Neural cell (in vitro differentiated cells): ENCODE data around the gene RAB11FIP4. TPM values are rescaled to one million over a fixed set of nuclear protein-coding genes. Genes with fewer than 3 reads are reported as not detected.

Experiments
- H2AFZ ChIP-seq: fragments of 200-600, 300-800 bp; sonication (generic), shearing (Covaris generic); 2 replicates; pipeline ENCODE4 v1.6.0; 2014; ENCODE audit warnings: low read depth, mild to moderate bottlenecking, antibody characterized with exemption, low read length, moderate library complexity
- H3F3A ChIP-seq: fragments of 200-600 bp; shearing (Covaris generic); 2 replicates; pipeline ENCODE4 v1.6.1; 2016; ENCODE audit warnings: mild to moderate bottlenecking, moderate library complexity, mixed read lengths, antibody characterized with exemption, low read length; ENCODE audit not compliant: insufficient read depth, poor library complexity, severe bottlenecking
- H3K27ac ChIP-seq: fragments of 200-600, 300-800 bp; sonication (generic), shearing (Covaris generic); 2 replicates; pipeline ENCODE4 v1.5.1; 2014; ENCODE audit warnings: mild to moderate bottlenecking, low read length, moderate library complexity
- H3K27me3 ChIP-seq: fragments of 300-800, 200-600 bp; sonication (generic), shearing (Covaris generic); 2 replicates; pipeline ENCODE4 v1.6.0; 2014; ENCODE audit warnings: mild to moderate bottlenecking, low read depth, low read length, moderate library complexity; ENCODE audit not compliant: insufficient read depth
- H3K36me3 ChIP-seq: fragments of 300-800, 200-600 bp; sonication (generic), shearing (Covaris generic); 2 replicates; pipeline ENCODE4 v1.5.1; 2014; ENCODE audit warnings: mild to moderate bottlenecking, antibody characterized with exemption, low read length, moderate library complexity; ENCODE audit not compliant: insufficient read depth
- H3K4me2 ChIP-seq: fragments of 300-800, 200-600 bp; sonication (generic), shearing (Covaris generic); 2 replicates; pipeline ENCODE4 v1.6.0; 2014; ENCODE audit warnings: mild to moderate bottlenecking, low read length
- H3K4me3 ChIP-seq: fragments of 300-800, 200-600 bp; sonication (generic), shearing (Covaris generic); 2 replicates; pipeline ENCODE4 v1.5.1; 2014; ENCODE audit warnings: mild to moderate bottlenecking, low read length, moderate library complexity
- H3K79me2 ChIP-seq: fragments of 200-600 bp; shearing (Covaris generic); replicated peaks from 2 replicates; pipeline ENCODE4 v1.6.0; 2014; ENCODE audit warnings: mild to moderate bottlenecking, low read length, moderate library complexity; ENCODE audit not compliant: insufficient read depth
- H3K9ac ChIP-seq: fragments of 300-800, 200-600 bp; sonication (generic), shearing (Covaris generic); 2 replicates; pipeline ENCODE4 v1.6.1; 2016; ENCODE audit warnings: mild to moderate bottlenecking, low read length, mixed read lengths
- H3K9me2 ChIP-seq: fragments of 200-600 bp; shearing (Covaris generic); 2 replicates; pipeline ENCODE4 v1.6.1; 2016; ENCODE audit warnings: mild to moderate bottlenecking, low read length, mixed read lengths; ENCODE audit not compliant: insufficient read depth
- H3K9me3 ChIP-seq: fragments of 200-600, 300-800 bp; sonication (generic), shearing (Covaris generic); 2 replicates; pipeline ENCODE4 v1.6.1; 2016; ENCODE audit warnings: mild to moderate bottlenecking, mixed run types, low read length, moderate library complexity, mixed read lengths
- H4K20me1 ChIP-seq: fragments of 200-600 bp; shearing (Covaris generic); 2 replicates; pipeline ENCODE4 v1.6.1; 2016; ENCODE audit warnings: mild to moderate bottlenecking, mixed run types; ENCODE audit not compliant: insufficient read depth
- CTCF ChIP-seq: fragments of 450-650 bp; IDR thresholded peaks from 2 replicates; pipeline ENCODE4 v1.5.1; 2014; ENCODE audit warnings: antibody characterized with exemption, mild to moderate bottlenecking, moderate library complexity; ENCODE audit not compliant: poor library complexity, severe bottlenecking
- EP300 ChIP-seq: fragments of 450-650 bp; conservative IDR thresholded peaks from 2 replicates; pipeline ENCODE4 v1.6.1; 2014; ENCODE audit warnings: antibody characterized with exemption, mild to moderate bottlenecking, moderate library complexity; ENCODE audit not compliant: poor library complexity, severe bottlenecking
- EZH2 ChIP-seq: fragments of 200-600, 300-800 bp; shearing (Covaris generic), sonication (generic); IDR thresholded peaks from 2 replicates; pipeline ENCODE4 v1.6.1; 2014; ENCODE audit warnings: antibody characterized with exemption, low read length, borderline replicate concordance, mild to moderate bottlenecking; ENCODE audit not compliant: insufficient read depth, poor library complexity, severe bottlenecking
- MXI1 ChIP-seq: fragments of 450-650 bp; conservative IDR thresholded peaks from 2 replicates; pipeline ENCODE4 v1.6.1; 2014; ENCODE audit warnings: antibody characterized with exemption, mild to moderate bottlenecking; ENCODE audit not compliant: poor library complexity, severe bottlenecking
- POLR2AphosphoS5 ChIP-seq: IDR thresholded peaks from 2 replicates; pipeline ENCODE4 v1.6.1; 2012
- RAD21 ChIP-seq: fragments of 450-650 bp; conservative IDR thresholded peaks from 2 replicates; pipeline ENCODE4 v1.6.1; 2014; ENCODE audit warnings: antibody characterized with exemption, mild to moderate bottlenecking, moderate library complexity
- REST ChIP-seq: IDR thresholded peaks from 2 replicates; pipeline ENCODE4 v1.6.1; 2012; ENCODE audit warnings: borderline replicate concordance
- SMC3 ChIP-seq: fragments of 450-650 bp; conservative IDR thresholded peaks from 2 replicates; pipeline ENCODE4 v1.6.1; 2014; ENCODE audit warnings: antibody characterized with exemption, mild to moderate bottlenecking, moderate library complexity; ENCODE audit not compliant: poor library complexity
- TAF1 ChIP-seq: IDR thresholded peaks from 2 replicates; pipeline ENCODE4 v1.6.1; 2012; ENCODE audit warnings: low read depth
- polyA plus RNA-seq: library from polyadenylated mRNA; depleted of rRNA; stranded (reverse); fragments of >200 nt; gene quantifications from 2 replicates; pipeline ENCODE4 v1.2.3, GENCODE V29; 2014

RAB11FIP4 gene
- polyA plus RNA-seq, 1 donor from 2014 or later, result 14.4 TPM

GRCh38 chr17:31564883-31565301 lies 173.4 kb downstream of the RAB11FIP4 start:
- no peaks in the 10 kb centered on the region for H3K79me2 ChIP-seq

GRCh38 chr17:31565652-31566051 lies 174.2 kb downstream of the RAB11FIP4 start:
- H3K4me2 ChIP-seq, result no peak overlapping the region
- H3K4me3 ChIP-seq, result no peak overlapping the region
- no peak overlapping the region for H2AFZ ChIP-seq
- no peaks in the 10 kb centered on the region for H4K20me1 ChIP-seq
- no peaks in the 10 kb centered on the region for H3K9me2 ChIP-seq
- no peaks in the 10 kb centered on the region for H3K36me3 ChIP-seq
- H3K9ac ChIP-seq, result no peak overlapping the region
- no peak for TF ChIP-seq SMC3
- TF ChIP-seq REST, result no peak
- TF ChIP-seq POLR2AphosphoS5, result no peak
- no peak for TF ChIP-seq MXI1
- no peak for TF ChIP-seq EZH2
- no peak for TF ChIP-seq CTCF
- no peak for TF ChIP-seq EP300
- TF ChIP-seq TAF1, result no peak
- no peak for TF ChIP-seq RAD21
- H3F3A ChIP-seq, result no peaks in the 10 kb centered on the region
- H3K27ac ChIP-seq, result no peak overlapping the region
- no peaks in the 10 kb centered on the region for H3K79me2 ChIP-seq
- no peaks in the 10 kb centered on the region for H3K9me3 ChIP-seq
- H3K27me3 ChIP-seq, result peaks cover 13% of the 10 kb centered on the region

More at GRCh38 chr17:31564883-31565301, 173.4 kb downstream of the RAB11FIP4 start:
- Histone ChIP-seq H3K4me3 (no peak overlapping the region), H3K27me3 (peaks cover 21% of the 10 kb centered on the region), H3K9me2 (no peaks in the 10 kb centered on the region), H4K20me1 (no peaks in the 10 kb centered on the region), H3K36me3 (no peaks in the 10 kb centered on the region), H3K9ac (no peak overlapping the region), H2AFZ (no peak overlapping the region), H3K27ac (no peak overlapping the region), H3K4me2 (no peak overlapping the region), H3K9me3 (no peaks in the 10 kb centered on the region), H3F3A (no peaks in the 10 kb centered on the region)
- no peak for TF ChIP-seq MXI1
- TF ChIP-seq POLR2AphosphoS5, result no peak
- TF ChIP-seq CTCF, result no peak
- no peak for TF ChIP-seq TAF1
- TF ChIP-seq EP300, result no peak
- TF ChIP-seq SMC3, result no peak
- TF ChIP-seq RAD21, result no peak
- no peak for TF ChIP-seq EZH2
